H1 (cell line): ENCODE data around the gene PGAP3. TPM values are rescaled to one million over a fixed set of nuclear protein-coding genes. Genes with fewer than 3 reads are reported as not detected.

Source experiments
- CTCF ChIA-PET: fragments of 300-600 bp; sonication (Branson Sonifier 250); formaldehyde crosslinking; loops from one replicate; lab custom pipeline; 2021; ENCODE audit not compliant: partially characterized antibody; lab: Charles Lee
- POLR2A ChIA-PET: fragments of 300-600 bp; sonication (Branson Sonifier 250); formaldehyde crosslinking; loops from one replicate; lab custom pipeline; 2021; ENCODE audit warnings: inconsistent platforms; ENCODE audit not compliant: partially characterized antibody; lab: Charles Lee
- DNase-seq, 2 experiments: peaks; one replicate each; pipeline versions ENCODE4 v3.0.0 to v3.0.0-alpha.2; 2010 to 2022; ENCODE audit warnings: low spot score in 2 of 2, low read depth in 1 of 2, mixed read lengths in 1 of 2
- FAIRE-seq: peaks from 2 replicates; lab custom pipeline; 2011; peaks lifted over from hg19 to GRCh38; lab: Jason Lieb, UNC
- H2AFZ ChIP-seq: 2 replicates; pipeline ENCODE4 v1.8.1; 2012; ENCODE audit warnings: low read length, inconsistent platforms
- H2AK5ac ChIP-seq: 2 replicates; pipeline ENCODE4 v1.6.1; 2013; ENCODE audit warnings: low read depth, low read length
- H2BK120ac ChIP-seq: replicated peaks from 2 replicates; pipeline ENCODE3; 2013; ENCODE audit warnings: low read depth, low read length, inconsistent platforms
- H2BK12ac ChIP-seq: 2 replicates; pipeline ENCODE4 v1.6.1; 2013; ENCODE audit warnings: low read depth, low read length
- H2BK15ac ChIP-seq: 2 replicates; pipeline ENCODE4 v1.6.1; 2013; ENCODE audit warnings: low read length
- H2BK20ac ChIP-seq: 2 replicates; pipeline ENCODE4 v1.6.1; 2013; ENCODE audit warnings: low read length
- H2BK5ac ChIP-seq: 2 replicates; pipeline ENCODE4 v1.6.1; 2013; ENCODE audit warnings: low read depth, low read length
- H3K14ac ChIP-seq: 2 replicates; pipeline ENCODE4 v1.6.1; 2013; ENCODE audit warnings: inconsistent platforms; ENCODE audit not compliant: insufficient read length
- H3K18ac ChIP-seq: 2 replicates; pipeline ENCODE4 v1.6.1; 2013; ENCODE audit warnings: low read length; ENCODE audit errors: extremely low read depth
- H3K23ac ChIP-seq: 2 replicates; pipeline ENCODE4 v1.6.1; 2013; ENCODE audit warnings: inconsistent platforms; ENCODE audit not compliant: insufficient read length
- H3K23me2 ChIP-seq: 2 replicates; pipeline ENCODE4 v1.6.1; 2013; ENCODE audit warnings: low read depth, low read length
- H3K27ac ChIP-seq: 2 replicates; pipeline ENCODE4 v1.6.1; 2011; ENCODE audit warnings: low read depth, low read length, inconsistent platforms
- H3K27me3 ChIP-seq, 4 experiments: replicated peaks in 1 of 4; 1 replicate in 1 of 4; 2 replicates in 3 of 4; pipeline versions ENCODE4 v1.6.1 to v1.8.1; 2011 to 2013; ENCODE audit warnings: low read length in 3 of 4, mild to moderate bottlenecking in 3 of 4, inconsistent platforms in 2 of 4, mixed read lengths in 2 of 4, moderate library complexity in 1 of 4; ENCODE audit not compliant: control insufficient read depth in 3 of 4, insufficient read depth in 3 of 4; ENCODE audit errors: extremely low read depth in 1 of 4
- H3K36me3 ChIP-seq, 4 experiments: 2 replicates each; pipeline versions ENCODE4 v1.6.1 to v1.8.1; 2011 to 2013; ENCODE audit warnings: mild to moderate bottlenecking in 4 of 4, low read length in 3 of 4, moderate library complexity in 2 of 4, control low read depth in 1 of 4, inconsistent platforms in 1 of 4; ENCODE audit not compliant: insufficient read depth in 4 of 4, control insufficient read depth in 2 of 4
- H3K4ac ChIP-seq: replicated peaks from 2 replicates; pipeline ENCODE3; 2013; ENCODE audit warnings: low read length, low read depth, mixed read lengths, inconsistent platforms; ENCODE audit not compliant: insufficient read length
- H3K4me1 ChIP-seq, 4 experiments: replicated peaks in 1 of 4; 1 replicate in 1 of 4; 2 replicates in 3 of 4; pipeline versions ENCODE4 v1.6.1 to v1.8.1; 2011 to 2013; ENCODE audit warnings: low read length in 3 of 4, inconsistent platforms in 2 of 4, mixed read lengths in 1 of 4; ENCODE audit not compliant: insufficient read depth in 4 of 4, control insufficient read depth in 3 of 4
- H3K4me2 ChIP-seq, 2 experiments: 2 replicates each; pipeline versions ENCODE4 v1.6.1 to v1.8.1; 2011 to 2013; ENCODE audit warnings: low read depth in 2 of 2, low read length in 2 of 2, control low read depth in 1 of 2, inconsistent platforms in 1 of 2, mild to moderate bottlenecking in 1 of 2; ENCODE audit not compliant: insufficient read depth in 1 of 2
- H3K4me3 ChIP-seq, 4 experiments: fragments of 200-600, 300-600 bp in 1 of 4; sonication (generic), shearing (Covaris generic), sonication (Bioruptor Twin) in 1 of 4; 2 replicates each; pipeline versions ENCODE4 v1.5.1 to v1.8.1; 2011 to 2016; ENCODE audit warnings: low read length in 4 of 4, low read depth in 3 of 4, control low read depth in 2 of 4, inconsistent platforms in 2 of 4, mild to moderate bottlenecking in 2 of 4, mixed read lengths in 1 of 4, moderate library complexity in 1 of 4; ENCODE audit not compliant: insufficient read depth in 2 of 4; ENCODE audit errors: extremely low read depth in 1 of 4
- H3K56ac ChIP-seq: replicated peaks from 2 replicates; pipeline ENCODE3; 2013; ENCODE audit warnings: low read depth, mild to moderate bottlenecking, mixed read lengths, low read length, inconsistent platforms; ENCODE audit not compliant: insufficient read length
- H3K79me1 ChIP-seq: 2 replicates; pipeline ENCODE4 v1.6.1; 2013; ENCODE audit warnings: low read depth, low read length, control low read depth
- H3K79me2 ChIP-seq, 2 experiments: 2 replicates each; pipeline versions ENCODE4 v1.6.1 to v1.8.1; 2012 to 2013; ENCODE audit warnings: low read length in 2 of 2, mild to moderate bottlenecking in 2 of 2, inconsistent platforms in 1 of 2; ENCODE audit not compliant: insufficient read depth in 2 of 2, control insufficient read depth in 1 of 2
- H3K9ac ChIP-seq, 4 experiments: replicated peaks in 1 of 4; 1 replicate in 1 of 4; 2 replicates in 3 of 4; pipeline versions ENCODE4 v1.6.1 to v1.8.1; 2011 to 2013; ENCODE audit warnings: low read depth in 3 of 4, low read length in 3 of 4, control low read depth in 2 of 4, mild to moderate bottlenecking in 2 of 4, moderate library complexity in 2 of 4, inconsistent platforms in 1 of 4; ENCODE audit errors: extremely low read depth in 1 of 4
- H3K9me3 ChIP-seq, 2 experiments: 2 replicates each; pipeline versions ENCODE4 v1.6.1 to v1.8.1; 2012 to 2013; ENCODE audit warnings: mild to moderate bottlenecking in 2 of 2, moderate library complexity in 2 of 2, control low read depth in 1 of 2, inconsistent platforms in 1 of 2, low read depth in 1 of 2, low read length in 1 of 2, mixed read lengths in 1 of 2; ENCODE audit not compliant: insufficient read depth in 2 of 2
- H4K20me1 ChIP-seq, 2 experiments: replicated peaks in 1 of 2; 2 replicates each; pipeline versions ENCODE3 to v1.8.1; 2011 to 2013; ENCODE audit warnings: inconsistent platforms in 2 of 2, low read length in 2 of 2, mild to moderate bottlenecking in 1 of 2; ENCODE audit not compliant: insufficient read depth in 2 of 2, control insufficient read depth in 1 of 2
- H4K5ac ChIP-seq: 2 replicates; pipeline ENCODE4 v1.6.1; 2013; ENCODE audit warnings: low read length, low read depth, mixed read lengths, inconsistent platforms; ENCODE audit not compliant: insufficient read length
- H4K8ac ChIP-seq: 2 replicates; pipeline ENCODE4 v1.8.0; 2013; ENCODE audit warnings: mild to moderate bottlenecking, moderate library complexity, low read length, inconsistent platforms; ENCODE audit not compliant: insufficient read depth; ENCODE audit errors: extremely low read depth
- H4K91ac ChIP-seq: replicated peaks from 2 replicates; pipeline ENCODE3; 2013; ENCODE audit warnings: low read length, mixed read lengths, inconsistent platforms; ENCODE audit not compliant: insufficient read length
- BCL11A ChIP-seq, 2 experiments: IDR thresholded peaks; one replicate each; pipeline ENCODE4 v1.6.1; 2011; ENCODE audit warnings: low read depth in 2 of 2, low read length in 2 of 2, mild to moderate bottlenecking in 2 of 2
- HDAC2 ChIP-seq, 2 experiments: fragments of 300-600 bp in 1 of 2; sonication (generic) in 1 of 2; IDR thresholded peaks; 2 replicates each; pipeline ENCODE4 v1.6.1; 2011 to 2012; ENCODE audit warnings: low read depth in 2 of 2, low read length in 2 of 2, mild to moderate bottlenecking in 2 of 2, moderate library complexity in 2 of 2, borderline replicate concordance in 1 of 2, inconsistent platforms in 1 of 2
- KDM1A ChIP-seq: fragments of 200-600, 300-600 bp; sonication (generic); IDR thresholded peaks from 2 replicates; pipeline ENCODE4 v1.7.1; 2016; ENCODE audit warnings: mild to moderate bottlenecking, low read length, borderline replicate concordance
- WGBS, 2 experiments: shearing (Covaris generic) in 1 of 2; methylation state at CpG; one replicate each; pipeline versions ENCODE4 v1.1.6 to v1.1.7; 2013 to 2015; ENCODE audit warnings: low lambda C conversion rate in 2 of 2, mixed read lengths in 2 of 2, inconsistent platforms in 1 of 2, low coverage in 1 of 2, missing lambda C conversion rate in 1 of 2; ENCODE audit not compliant: insufficient replicate concordance in 2 of 2, insufficient coverage in 1 of 2, insufficient read length in 1 of 2; ENCODE audit errors: extremely low coverage in 1 of 2, missing lambda C conversion rate in 1 of 2; 5-methylcytosine and 5-hydroxymethylcytosine counted together
- polyA plus RNA-seq, 7 experiments: library from polyadenylated mRNA; depleted of rRNA in 3 of 7; stranded (reverse) in 5 of 7; unstranded in 2 of 7; fragments of >200 nt in 5 of 7; fragments of 200-250 nt in 2 of 7; gene quantifications; 1 replicate in 5 of 7; 2 replicates in 1 of 7; 4 replicates in 1 of 7; pipeline versions ENCODE4 v1.2.1 to v1.2.3, GENCODE V29; 2011 to 2013; ENCODE audit warnings: missing spikeins in 2 of 7, mixed read lengths in 2 of 7
- total RNA-seq: library from RNA; stranded (reverse); fragmentation: NEBNext Ultra II Directional; extraction: Animal tissue kit (Norgen Biotek cat#: 25700); gene quantifications from 2 replicates; pipeline ENCODE4 v1.2.1, GENCODE V29; 2021

PGAP3 gene
- total and polyA plus RNA-seq, 2 of the 8 experiments (the other 6 are each of a cell fraction or from before 2014, with no cell fraction given) = 21.0 to 30.7 TPM

DNA sequence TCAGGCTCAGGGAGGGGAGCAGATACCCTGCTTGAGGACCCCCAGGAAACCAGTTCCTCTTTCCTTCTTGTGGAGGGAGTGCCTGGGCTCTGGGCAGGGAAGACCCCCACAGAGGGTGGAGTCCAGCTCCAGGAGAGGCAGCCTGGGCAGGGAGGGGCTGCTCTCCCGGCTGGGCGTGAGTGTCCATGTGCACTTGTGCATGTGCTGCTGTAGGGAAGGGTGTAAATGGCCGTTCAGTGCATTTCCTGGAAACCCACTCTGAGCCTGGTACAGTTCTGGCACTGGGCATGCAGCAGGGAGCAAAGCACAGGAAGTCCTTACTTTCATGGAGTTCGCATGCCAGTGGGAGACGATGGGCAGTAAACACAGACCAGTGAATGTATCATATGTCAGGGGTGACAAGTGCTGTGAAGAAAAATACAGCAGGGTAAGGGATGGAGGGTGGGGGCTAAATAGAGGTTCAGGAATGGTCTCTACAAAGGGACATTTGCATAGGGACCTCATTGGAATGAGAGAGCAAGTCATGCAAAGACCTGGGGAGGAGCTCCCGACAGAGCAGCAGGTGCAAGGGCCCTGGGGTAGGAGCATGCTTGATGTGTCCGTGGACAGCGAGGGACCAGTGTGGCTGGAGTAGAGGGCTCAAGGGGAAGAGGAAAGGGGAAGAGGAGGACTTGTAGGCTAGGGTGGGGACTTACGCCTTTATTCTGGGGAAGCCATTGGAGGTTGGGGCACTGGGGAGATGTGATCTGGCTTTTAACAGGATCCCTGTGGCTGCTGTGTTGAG is 45.4 kb downstream of the PGAP3 start:
- peaks cover 3 to 29% of the 10 kb centered on the region in 2 experiments for H4K20me1 ChIP-seq
- no peak overlapping the region for H2BK12ac ChIP-seq
- TF ChIP-seq BCL11A (IDR thresholded peaks at IDR 0.05; ENCODE audit: low read depth in 2 of 2, low read length in 2 of 2) (no peak), HDAC2 (IDR thresholded peaks at IDR 0.05; ENCODE audit: borderline replicate concordance in 1 of 2, low read depth in 2 of 2, low read length in 2 of 2) (peak in 1 of 2 experiments; percentile 81; a peak in 1 of 4 replicates), KDM1A (peak; percentile 96)
- H3K23me2 ChIP-seq = peaks cover 4% of the 10 kb centered on the region
- peaks cover 8 to 77% of the 10 kb centered on the region in 2 experiments for H3K79me2 ChIP-seq
- no peak overlapping the region; a peak in 1 of 8 replicates for H3K4me3 ChIP-seq
- 88% methylated on average over 9 of the region's 9 CpGs; no CpG with 5 or more reads in 1 of the 2 experiments for WGBS, 2 experiments
- no peak overlapping the region for H3K56ac ChIP-seq
- H3K36me3 ChIP-seq = no peaks in the 10 kb centered on the region
- H3K27me3 ChIP-seq = 0 out of 7 replicates have a peak, but pooled peaks cover 0 to 3% (median 0%) of the 10 kb centered on the region in 4 experiments
- H2BK15ac ChIP-seq = peak overlapping the region; percentile 84; the same call in 1 of the 2 replicates
- H2BK120ac ChIP-seq = no peak overlapping the region
- no peak overlapping the region for H3K27ac ChIP-seq
- H3K4ac ChIP-seq = no peak overlapping the region
- no peak overlapping the region; the same call in 1 of the 2 replicates for H4K8ac ChIP-seq
- FAIRE-seq (no peak), DNase-seq (no peak)
- no peak overlapping the region; a peak in 1 of 7 replicates for H3K9ac ChIP-seq
- peaks cover 7 to 21% (median 15%) of the 10 kb centered on the region in 4 experiments for H3K4me1 ChIP-seq
- H3K18ac ChIP-seq = no peak overlapping the region
- no peak overlapping the region for H3K14ac ChIP-seq
- CTCF ChIA-PET = interaction anchor here (9.0 to 49.2 kb wide), 3 partner anchors 10 to 43 kb away, joined by 133 to 1885 read pairs (median 1096); partner anchors contain the start of genes ERBB2, PGAP3, PNMT and PPP1R1B
- H4K5ac ChIP-seq = no peak overlapping the region
- H3K23ac ChIP-seq = no peak overlapping the region
- peaks cover 43% of the 10 kb centered on the region for H3K79me1 ChIP-seq
- no peak overlapping the region for H3K4me2 ChIP-seq
- 0 out of 2 replicates have a peak overlapping the region, but pooled peaks have one; percentile 25 for H2BK20ac ChIP-seq
- POLR2A ChIA-PET = interaction anchor here (0.6 to 7.7 kb wide), 4 partner anchors 8 to 26 kb away, joined by 3 to 39 read pairs (median 16); no protein-coding TSS in a partner anchor
- no peak overlapping the region for H2AFZ ChIP-seq
- H4K91ac ChIP-seq = no peak overlapping the region
- no peaks in the 10 kb centered on the region for H3K9me3 ChIP-seq
- H2AK5ac ChIP-seq = 0 out of 2 replicates have a peak overlapping the region, but pooled peaks have one; percentile 75
- no peak overlapping the region for H2BK5ac ChIP-seq
